ENCODE results near the gene PLEKHA6. TPM values are rescaled to one million over a fixed set of nuclear protein-coding genes. Genes with fewer than 3 reads are reported as not detected.

The PLEKHA6 gene
- total and polyA plus RNA-seq, 2 of the 8 experiments (the other 6 are each of a cell fraction or from before 2014, with no cell fraction given) = 4.8 to 20.2 TPM

GRCh38 chr1:204370176-204370575 lies 10.4 kb upstream of the PLEKHA6 start (continued):
- no peak for TF ChIP-seq CBX5 (IDR thresholded peaks at IDR 0.05; ENCODE audit: low read depth, low read length)
- TF ChIP-seq CEBPB (IDR thresholded peaks at IDR 0.05; ENCODE audit: low read depth, low read length) = no peak
- TF ChIP-seq RFX5 (IDR thresholded peaks at IDR 0.05; ENCODE audit: borderline replicate concordance, low read depth, low read length) = no peak
- TF ChIP-seq ATF2 (IDR thresholded peaks at IDR 0.05; ENCODE audit: low read length) = no peak
- no peak for TF ChIP-seq SIRT6 (IDR thresholded peaks at IDR 0.05; ENCODE audit: low read length)
- TF ChIP-seq BACH1 (IDR thresholded peaks at IDR 0.05; ENCODE audit: low read length) = no peak
